HUES64 (cell line): ENCODE data around the gene TRPM3.

ENCODE experiments used
- H3K27ac ChIP-seq: 2 replicates; pipeline ENCODE4 v1.7.0; 2013; ENCODE audit warnings: low read depth, low read length, inconsistent platforms
- H3K27me3 ChIP-seq: 2 replicates; pipeline ENCODE4 v1.6.1; 2013; ENCODE audit warnings: mild to moderate bottlenecking, low read length; ENCODE audit not compliant: insufficient read depth
- H3K36me3 ChIP-seq: 2 replicates; pipeline ENCODE4 v1.6.1; 2013; ENCODE audit warnings: mild to moderate bottlenecking, low read length; ENCODE audit not compliant: insufficient read depth
- H3K4me1 ChIP-seq: 2 replicates; pipeline ENCODE4 v1.6.1; 2013; ENCODE audit warnings: mild to moderate bottlenecking, low read length, moderate library complexity; ENCODE audit not compliant: insufficient read depth
- H3K4me3 ChIP-seq: 2 replicates; pipeline ENCODE4 v1.5.1; 2013; ENCODE audit warnings: mild to moderate bottlenecking, low read length, moderate library complexity
- H3K9ac ChIP-seq: 2 replicates; pipeline ENCODE4 v1.6.1; 2013; ENCODE audit warnings: mild to moderate bottlenecking, low read depth, low read length
- H3K9me3 ChIP-seq: 2 replicates; pipeline ENCODE4 v1.6.1; 2013; ENCODE audit warnings: low read depth, low read length; ENCODE audit not compliant: insufficient read depth
- WGBS: fragments of 150-250, 120-280 bp; methylation state at CpG from one replicate; pipeline ENCODE4 v1.1.7; 2013; ENCODE audit warnings: missing lambda C conversion rate; 5-methylcytosine and 5-hydroxymethylcytosine counted together

The TRPM3 gene

DNA sequence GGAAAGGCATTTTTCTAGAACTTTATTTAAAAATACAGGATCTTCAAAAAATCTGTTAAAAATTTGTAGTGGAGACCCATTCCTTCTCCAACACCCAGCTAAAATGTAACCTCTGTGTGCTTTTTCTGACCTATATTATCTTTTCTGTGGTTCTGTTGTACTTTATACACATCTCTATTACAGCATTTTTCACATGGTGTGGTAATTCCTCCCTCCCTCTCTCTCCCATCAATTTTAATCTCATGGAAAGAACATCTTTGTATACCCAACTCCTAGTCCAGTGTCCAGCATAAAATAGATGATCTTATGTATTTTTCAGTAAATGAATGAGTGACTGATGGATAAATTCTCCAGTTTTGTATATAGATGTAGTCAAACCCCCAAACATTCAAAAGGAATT, 523.5 kb downstream of the TRPM3 start:
- H3K4me1 ChIP-seq = peaks cover 14% of the 10 kb centered on the region
- no peak overlapping the region for H3K27ac ChIP-seq
- H3K9me3 ChIP-seq = no peaks in the 10 kb centered on the region
- no peak overlapping the region for H3K4me3 ChIP-seq
- no peak overlapping the region for H3K9ac ChIP-seq
- H3K27me3 ChIP-seq = no peaks in the 10 kb centered on the region
- H3K36me3 ChIP-seq = no peaks in the 10 kb centered on the region

DNA sequence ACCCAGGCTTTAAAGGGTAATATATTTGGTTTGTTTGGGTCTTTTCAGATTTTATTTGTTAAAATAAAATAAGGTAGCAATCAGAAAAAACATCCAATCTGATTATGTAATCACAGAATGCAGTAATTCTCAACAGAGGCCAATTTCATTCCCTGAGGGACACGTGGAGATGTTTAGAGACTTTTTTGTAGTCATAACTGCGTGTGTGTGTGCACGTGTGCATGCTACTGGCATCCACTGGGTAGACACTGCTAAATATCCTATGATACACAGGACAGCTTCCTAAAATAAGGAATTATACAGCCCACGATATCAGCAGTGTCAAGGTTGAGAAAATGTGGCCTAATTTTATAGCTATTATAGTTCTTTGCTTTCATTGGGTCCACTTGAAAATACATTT, 526.2 kb downstream of the TRPM3 start:
- Histone ChIP-seq H3K27me3 (no peaks in the 10 kb centered on the region), H3K9ac (no peak overlapping the region), H3K9me3 (no peaks in the 10 kb centered on the region), H3K4me3 (no peak overlapping the region), H3K27ac (no peak overlapping the region), H3K4me1 (no peaks in the 10 kb centered on the region), H3K36me3 (no peaks in the 10 kb centered on the region)
- 86% methylated on average over 3 of the region's 4 CpGs for WGBS

DNA sequence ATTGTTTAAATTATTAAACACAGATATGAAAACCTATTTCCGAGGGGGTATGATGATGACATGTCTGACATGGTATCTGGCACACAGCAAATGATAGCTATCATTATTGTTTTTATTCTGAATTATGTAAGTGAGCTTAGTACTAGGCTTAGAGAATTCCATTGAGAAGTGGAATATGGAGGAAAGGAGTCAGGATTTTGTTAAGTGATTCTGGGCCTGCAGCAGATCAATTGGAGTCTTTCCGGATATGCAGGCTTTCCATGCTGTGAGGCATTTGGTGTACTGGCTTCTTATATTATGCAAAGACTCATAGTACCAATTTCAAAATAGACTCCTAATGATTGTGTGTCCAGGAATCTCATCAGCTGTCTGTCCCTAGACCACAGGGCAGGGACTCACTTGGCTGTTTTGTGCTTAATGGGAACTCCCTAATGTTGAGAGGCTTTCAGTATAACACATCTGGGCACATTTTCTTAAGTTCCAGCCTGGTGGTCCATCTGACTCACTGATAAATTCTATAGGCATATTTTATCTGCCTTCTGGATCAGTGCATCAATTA, 527.0 kb downstream of the TRPM3 start:
- H3K36me3 ChIP-seq = no peaks in the 10 kb centered on the region
- no peaks in the 10 kb centered on the region for H3K27me3 ChIP-seq
- 95% methylated on average over 2 of the region's 2 CpGs for WGBS
- no peak overlapping the region for H3K27ac ChIP-seq
- H3K4me3 ChIP-seq = no peak overlapping the region
- H3K9ac ChIP-seq = no peak overlapping the region
- H3K4me1 ChIP-seq = no peaks in the 10 kb centered on the region
- no peaks in the 10 kb centered on the region for H3K9me3 ChIP-seq

DNA sequence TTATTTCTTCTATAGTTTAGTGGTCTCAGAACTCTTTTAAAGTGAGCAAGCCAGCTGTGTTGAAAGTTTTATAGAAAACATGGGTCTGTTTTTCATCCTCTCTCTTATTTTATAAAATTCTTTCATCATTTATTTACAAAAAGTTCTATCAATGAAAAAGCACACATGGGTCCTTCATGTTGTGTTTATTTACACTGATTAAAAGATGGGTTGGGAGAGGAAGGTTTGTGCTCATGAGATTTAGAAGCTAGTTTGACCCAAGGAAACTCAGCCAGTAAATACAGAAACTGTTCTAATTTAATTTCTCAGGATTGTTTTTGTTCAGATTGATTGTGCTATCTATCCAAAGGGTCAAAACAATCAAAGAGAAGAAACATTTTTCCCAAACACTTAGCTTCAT, 528.2 kb downstream of the TRPM3 start:
- Histone ChIP-seq H3K9me3 (no peaks in the 10 kb centered on the region), H3K27me3 (no peaks in the 10 kb centered on the region), H3K4me3 (no peak overlapping the region), H3K36me3 (no peaks in the 10 kb centered on the region), H3K9ac (no peak overlapping the region), H3K4me1 (no peaks in the 10 kb centered on the region), H3K27ac (no peak overlapping the region)

DNA sequence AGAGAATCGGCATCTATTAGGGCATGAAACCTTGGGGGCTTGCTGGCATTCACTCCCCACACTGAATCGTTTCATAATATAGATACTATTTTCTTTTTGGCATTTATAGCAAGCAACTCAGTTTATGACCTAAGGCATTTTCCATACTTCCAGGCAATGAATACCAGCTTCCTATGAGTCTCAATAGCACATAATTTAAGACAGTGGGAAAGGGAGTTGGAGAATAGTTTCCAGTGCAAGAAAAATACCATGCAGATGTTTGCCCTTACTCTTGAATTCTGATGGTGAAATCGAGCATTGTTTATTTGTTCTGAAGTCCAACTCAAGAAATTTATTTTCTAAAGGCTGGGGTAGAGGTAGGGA, 531.1 kb downstream of the TRPM3 start:
- H3K27ac ChIP-seq = no peak overlapping the region
- no peaks in the 10 kb centered on the region for H3K27me3 ChIP-seq

DNA sequence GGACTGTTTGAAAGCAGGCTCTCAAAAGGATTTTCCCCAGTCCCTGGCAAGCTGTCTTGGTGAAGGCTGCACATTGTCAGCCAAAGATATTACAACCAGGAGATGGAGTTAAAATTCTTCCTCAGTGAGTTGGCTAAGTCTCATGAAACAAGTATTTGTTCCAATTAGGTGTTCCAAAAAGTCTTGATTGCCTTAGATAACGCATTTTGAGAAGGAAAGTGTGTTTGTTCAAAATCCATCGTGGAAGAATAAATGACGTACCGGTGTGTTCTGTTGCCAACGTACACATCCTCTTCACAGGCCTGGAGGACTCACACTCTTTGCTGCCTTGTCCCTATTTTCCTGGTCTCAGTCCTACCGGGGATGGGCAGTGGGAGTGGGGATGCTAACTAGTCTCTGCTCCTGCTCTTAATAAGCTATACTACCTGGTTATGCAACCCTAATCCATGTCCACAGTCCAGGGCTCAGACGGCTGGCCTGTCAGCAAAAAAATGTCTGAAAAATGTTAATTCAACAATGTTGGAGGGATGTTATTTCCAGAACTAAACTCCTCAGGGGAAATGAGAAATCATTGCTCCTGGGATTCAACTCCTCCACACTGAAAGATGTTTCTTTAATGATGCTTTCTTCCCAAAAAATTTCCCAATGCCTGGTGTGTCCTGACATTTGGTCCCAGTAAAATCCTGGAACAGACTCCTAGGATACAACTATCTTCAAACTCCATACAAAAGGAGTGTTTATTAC, 531.7 kb downstream of the TRPM3 start:
- H3K4me3 ChIP-seq = no peak overlapping the region
- H3K27ac ChIP-seq = no peak overlapping the region

More for the DNA sequence above, 531.1 kb downstream of the TRPM3 start:
- no peaks in the 10 kb centered on the region for H3K4me1 ChIP-seq
- no peaks in the 10 kb centered on the region for H3K9me3 ChIP-seq
- no peak overlapping the region for H3K9ac ChIP-seq
- H3K4me3 ChIP-seq = no peak overlapping the region
- H3K36me3 ChIP-seq = no peaks in the 10 kb centered on the region
- WGBS = 96% methylated on average over 3 of the region's 3 CpGs

DNA sequence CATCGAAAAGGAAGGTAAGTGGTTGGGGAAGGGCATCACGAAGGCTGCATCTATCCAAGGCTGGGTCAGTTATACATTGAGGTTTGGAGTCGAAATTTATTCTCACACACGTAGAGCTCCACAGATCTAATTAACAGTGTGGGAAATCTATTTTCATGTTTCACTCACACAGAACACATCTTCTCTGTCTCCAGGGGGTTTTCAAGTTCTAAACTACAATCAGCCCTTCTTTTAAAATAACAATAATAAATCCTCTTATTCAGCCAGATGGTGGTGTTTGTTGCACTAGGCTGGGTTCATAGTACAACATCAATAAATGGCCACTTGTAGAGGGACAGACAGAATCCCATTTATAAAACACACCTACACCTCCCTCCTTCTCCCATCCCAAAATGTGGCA, 532.4 kb downstream of the TRPM3 start:
- Histone ChIP-seq H3K9me3 (no peaks in the 10 kb centered on the region), H3K27ac (no peak overlapping the region), H3K4me1 (no peaks in the 10 kb centered on the region), H3K9ac (no peak overlapping the region), H3K36me3 (no peaks in the 10 kb centered on the region), H3K4me3 (no peak overlapping the region), H3K27me3 (no peaks in the 10 kb centered on the region)
- WGBS = over 99% methylated on average over 4 of the region's 4 CpGs

More for the DNA sequence above, 531.7 kb downstream of the TRPM3 start:
- Histone ChIP-seq H3K27me3 (no peaks in the 10 kb centered on the region), H3K9me3 (no peaks in the 10 kb centered on the region), H3K4me1 (no peaks in the 10 kb centered on the region), H3K9ac (no peak overlapping the region), H3K36me3 (no peaks in the 10 kb centered on the region)
- 93% methylated on average over 7 of the region's 7 CpGs for WGBS

DNA sequence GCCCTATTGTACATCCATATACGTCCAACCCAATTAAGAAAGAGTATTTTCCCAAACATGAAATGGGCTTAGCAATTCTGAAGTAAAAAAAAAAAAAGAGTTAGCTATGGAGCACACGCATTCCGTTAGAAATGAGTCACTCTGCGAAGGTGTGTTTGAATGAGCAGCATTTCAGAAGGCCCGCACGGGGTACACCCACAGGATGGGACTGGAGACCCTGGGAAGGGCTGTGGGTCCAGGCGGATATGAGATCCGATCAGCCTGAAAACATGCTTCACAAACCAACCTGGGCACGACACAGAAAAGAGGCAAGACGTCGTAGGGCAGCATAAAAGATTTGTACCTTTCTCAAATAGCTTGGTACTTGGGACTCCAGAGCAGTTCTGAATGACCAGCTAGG, 533.0 kb downstream of the TRPM3 start:
- no peak overlapping the region for H3K27ac ChIP-seq
- H3K36me3 ChIP-seq = no peaks in the 10 kb centered on the region
- H3K9ac ChIP-seq = no peak overlapping the region
- 82% methylated on average over 10 of the region's 11 CpGs for WGBS
- H3K27me3 ChIP-seq = no peaks in the 10 kb centered on the region
- H3K4me1 ChIP-seq = no peaks in the 10 kb centered on the region
- no peak overlapping the region for H3K4me3 ChIP-seq
- no peaks in the 10 kb centered on the region for H3K9me3 ChIP-seq

DNA sequence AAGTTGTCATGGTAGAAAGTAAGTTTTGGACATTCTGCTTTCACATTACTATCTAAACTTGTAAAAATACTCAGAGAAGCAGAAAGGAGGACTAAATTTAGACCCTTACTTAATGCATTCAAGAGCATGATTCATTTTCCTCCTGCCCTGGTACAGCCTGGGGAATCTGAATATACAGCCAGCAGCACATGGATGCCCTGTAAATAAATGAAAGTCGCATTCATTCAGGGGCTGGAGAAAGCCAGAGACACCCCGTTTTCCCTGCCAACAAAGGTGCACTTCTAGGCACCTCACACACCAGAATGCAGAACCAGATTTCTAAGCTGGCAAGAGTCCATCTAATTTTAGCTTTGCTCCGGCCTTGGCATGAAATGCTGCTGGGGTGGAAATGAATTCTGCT, 534.2 kb downstream of the TRPM3 start:
- H3K27me3 ChIP-seq = no peaks in the 10 kb centered on the region
- 91% methylated on average over 3 of the region's 3 CpGs for WGBS
- no peaks in the 10 kb centered on the region for H3K4me1 ChIP-seq
- H3K4me3 ChIP-seq = no peak overlapping the region
- H3K9me3 ChIP-seq = no peaks in the 10 kb centered on the region
- no peak overlapping the region for H3K9ac ChIP-seq
- H3K27ac ChIP-seq = no peak overlapping the region
- no peaks in the 10 kb centered on the region for H3K36me3 ChIP-seq

DNA sequence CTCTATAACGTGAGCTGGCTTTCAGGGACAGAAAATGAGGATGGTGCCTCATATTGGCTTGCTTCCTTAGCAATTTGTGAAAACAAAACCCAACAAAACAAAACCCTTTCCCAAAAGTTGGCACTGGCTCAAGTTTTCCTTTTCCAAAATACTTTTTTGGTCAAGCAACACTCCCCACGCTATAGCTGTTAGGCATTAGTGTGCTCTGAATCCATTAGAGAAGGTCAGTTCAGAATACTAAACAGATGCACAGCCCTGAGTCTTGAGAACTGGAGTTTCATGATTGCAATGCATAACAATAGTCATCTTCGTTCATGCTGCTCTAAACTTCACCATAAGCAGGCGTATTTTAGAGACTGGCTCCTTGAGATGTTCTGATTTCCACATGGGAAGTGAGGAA, 534.9 kb downstream of the TRPM3 start:
- WGBS = 96% methylated on average over 4 of the region's 4 CpGs
- Histone ChIP-seq H3K27ac (no peak overlapping the region), H3K4me1 (no peaks in the 10 kb centered on the region)

DNA sequence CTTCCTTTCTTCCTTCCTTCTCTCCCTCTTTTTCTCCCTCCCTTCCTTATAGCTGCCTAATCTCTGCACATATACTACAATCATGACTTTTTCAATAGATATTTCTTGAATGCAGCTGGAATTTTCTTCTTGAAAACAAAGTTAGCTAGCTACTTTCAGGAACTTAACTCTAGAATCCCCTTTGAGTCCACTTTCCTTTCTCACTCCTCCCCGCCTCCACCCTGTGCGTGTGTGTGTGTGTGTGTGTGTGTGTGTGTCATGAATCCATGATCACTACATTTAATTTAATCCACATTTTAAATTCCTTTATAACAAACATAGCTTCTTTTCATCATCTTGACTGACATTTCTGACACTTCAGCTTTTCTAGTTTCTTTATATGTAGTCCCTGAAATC, 539.5 kb downstream of the TRPM3 start:
- Histone ChIP-seq H3K27me3 (no peaks in the 10 kb centered on the region), H3K4me1 (no peaks in the 10 kb centered on the region), H3K36me3 (no peaks in the 10 kb centered on the region), H3K4me3 (no peak overlapping the region), H3K27ac (no peak overlapping the region), H3K9ac (no peak overlapping the region), H3K9me3 (no peaks in the 10 kb centered on the region)
- WGBS = no CpG with 5 or more reads among the region's 2 CpGs

More for the DNA sequence above, 534.9 kb downstream of the TRPM3 start:
- Histone ChIP-seq H3K9ac (no peak overlapping the region), H3K4me3 (no peak overlapping the region), H3K27me3 (no peaks in the 10 kb centered on the region), H3K9me3 (no peaks in the 10 kb centered on the region), H3K36me3 (no peaks in the 10 kb centered on the region)
